ENCODE results near the gene LHFPL5.

DNA sequence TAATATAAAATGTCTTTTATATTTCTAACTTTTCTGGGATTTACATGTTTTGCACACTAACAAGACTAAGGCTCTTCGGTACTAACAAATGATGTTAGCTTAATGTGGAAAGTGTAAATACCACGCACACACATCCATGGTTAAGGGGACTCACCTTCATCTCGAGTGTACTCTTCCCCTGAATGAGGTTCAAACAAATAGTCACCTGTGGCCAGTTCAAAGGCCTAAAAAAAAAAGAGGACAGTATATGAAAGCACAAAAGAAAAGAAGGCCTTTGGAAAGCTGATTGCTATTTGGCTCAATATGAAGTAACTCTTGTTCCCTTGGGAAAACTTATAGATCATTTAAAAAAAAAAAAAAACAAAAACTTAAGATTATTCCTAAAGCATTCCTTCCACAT lies 37.2 kb downstream of the LHFPL5 start:
- TF ChIP-seq SMAD4 (CRISPR knock-in tag; IDR thresholded peaks at IDR 0.05), result no peak
- TF ChIP-seq JUN (CRISPR knock-in tag; IDR thresholded peaks at IDR 0.05), result no peak
